Breast epithelium (tissue), 4 donors: ENCODE data around the gene MESP1. TPM values are rescaled to one million over a fixed set of nuclear protein-coding genes. Genes with fewer than 3 reads are reported as not detected.

ENCODE experiments used
- DNase-seq, 2 donors: peaks; one replicate each; pipeline ENCODE4 v3.0.0-alpha.2; 2019; ENCODE audit warnings: low spot score in 2 of 2
- H3K27ac ChIP-seq, 2 donors: fragments of 200-600 bp; sonication (generic) in 1 of 2; one replicate each; pipeline ENCODE4 v1.5.1; 2016 to 2019; ENCODE audit warnings: mild to moderate bottlenecking in 1 of 2
- H3K27me3 ChIP-seq, 2 donors: fragments of 200-600 bp; sonication (generic) in 1 of 2; one replicate each; pipeline versions ENCODE4 v1.5.1 to v1.6.0; 2017 to 2019; ENCODE audit warnings: control low read depth in 1 of 2, mild to moderate bottlenecking in 1 of 2
- H3K36me3 ChIP-seq: fragments of 200-600 bp; one replicate; pipeline ENCODE4 v1.5.1; 2019
- H3K4me1 ChIP-seq, 2 donors: fragments of 200-600 bp; sonication (generic); one replicate each; pipeline ENCODE4 v1.5.1; 2016 to 2019; ENCODE audit warnings: control low read depth in 1 of 2
- H3K4me3 ChIP-seq, 3 donors: fragments of 200-600 bp; sonication (generic); 1 replicate in 2 of 3; 2 replicates in 1 of 3; pipeline ENCODE4 v1.5.1; 2016 to 2019; ENCODE audit warnings: mild to moderate bottlenecking in 3 of 3, moderate library complexity in 2 of 3
- H3K9me3 ChIP-seq, 2 donors: fragments of 200-600 bp; sonication (generic) in 1 of 2; one replicate each; pipeline ENCODE4 v1.5.1; 2016 to 2019; ENCODE audit warnings: control low read depth in 1 of 2
- POLR2A ChIP-seq: fragments of 450-650 bp; IDR thresholded peaks from one replicate; pipeline ENCODE4 v1.6.1; 2016; ENCODE audit warnings: antibody characterized with exemption, mild to moderate bottlenecking, moderate library complexity
- POLR2AphosphoS5 ChIP-seq, 3 donors: sonication (generic); formaldehyde crosslinking; IDR thresholded peaks; one replicate each; pipeline ENCODE4 v1.6.1; 2017; ENCODE audit warnings: antibody characterized with exemption in 3 of 3
- intact Hi-C: fragments of 100-400 bp; cut with DNase I; formaldehyde crosslinking; loops from one replicate; pipeline ENCODE4 v1.15.1; 2023; ENCODE audit warnings: low total_unique reads
- total RNA-seq, 3 donors: library from RNA; depleted of rRNA; stranded (reverse); fragments of >200 nt; gene quantifications; one replicate each; pipeline ENCODE4 v1.1.0, GENCODE V29; 2016
- TF ChIP-seq, protein P1 (sequence below), 3 donors: fragments of 450-650 bp; IDR thresholded peaks; one replicate each; pipeline ENCODE4 v1.5.1; 2016 to 2017; ENCODE audit warnings: antibody characterized with exemption in 3 of 3, mild to moderate bottlenecking in 3 of 3, moderate library complexity in 3 of 3

Gene MESP1
- total RNA-seq, 3 donors from 2014 or later = 5.9 to 12.8 (median 6.2) TPM

DNA sequence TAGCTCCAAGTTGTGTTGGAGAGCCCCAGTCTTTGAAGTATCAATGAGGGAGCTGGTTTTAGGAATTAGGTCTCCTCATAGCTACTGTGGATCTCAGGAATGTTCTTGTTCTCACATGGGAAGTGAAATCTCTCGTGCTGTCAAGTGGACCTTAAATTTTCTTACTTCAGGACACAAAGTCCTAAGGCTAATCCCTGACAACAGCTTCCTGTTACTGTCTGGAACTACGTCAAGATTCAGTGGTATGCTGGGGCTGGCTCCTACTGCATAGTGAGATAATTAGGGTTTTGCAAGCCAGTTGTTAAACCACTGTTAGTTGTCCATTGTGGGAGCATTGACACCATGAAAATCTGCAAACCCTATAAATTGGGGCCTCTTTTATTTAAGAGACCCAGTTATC, 22.8 kb downstream of the MESP1 start:
- TF ChIP-seq, protein P1, sequence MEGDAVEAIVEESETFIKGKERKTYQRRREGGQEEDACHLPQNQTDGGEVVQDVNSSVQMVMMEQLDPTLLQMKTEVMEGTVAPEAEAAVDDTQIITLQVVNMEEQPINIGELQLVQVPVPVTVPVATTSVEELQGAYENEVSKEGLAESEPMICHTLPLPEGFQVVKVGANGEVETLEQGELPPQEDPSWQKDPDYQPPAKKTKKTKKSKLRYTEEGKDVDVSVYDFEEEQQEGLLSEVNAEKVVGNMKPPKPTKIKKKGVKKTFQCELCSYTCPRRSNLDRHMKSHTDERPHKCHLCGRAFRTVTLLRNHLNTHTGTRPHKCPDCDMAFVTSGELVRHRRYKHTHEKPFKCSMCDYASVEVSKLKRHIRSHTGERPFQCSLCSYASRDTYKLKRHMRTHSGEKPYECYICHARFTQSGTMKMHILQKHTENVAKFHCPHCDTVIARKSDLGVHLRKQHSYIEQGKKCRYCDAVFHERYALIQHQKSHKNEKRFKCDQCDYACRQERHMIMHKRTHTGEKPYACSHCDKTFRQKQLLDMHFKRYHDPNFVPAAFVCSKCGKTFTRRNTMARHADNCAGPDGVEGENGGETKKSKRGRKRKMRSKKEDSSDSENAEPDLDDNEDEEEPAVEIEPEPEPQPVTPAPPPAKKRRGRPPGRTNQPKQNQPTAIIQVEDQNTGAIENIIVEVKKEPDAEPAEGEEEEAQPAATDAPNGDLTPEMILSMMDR (IDR thresholded peaks at IDR 0.05) = no peak
- TF ChIP-seq POLR2AphosphoS5 (IDR thresholded peaks at IDR 0.05) = no peak
- TF ChIP-seq POLR2A = no peak
- H3K9me3 ChIP-seq = no peaks in the 10 kb centered on the region
- no peaks in the 10 kb centered on the region for H3K36me3 ChIP-seq
- intact Hi-C loops = no loop called here
- peak overlapping the region in 1 of 2 donors; percentile 2 for H3K27ac ChIP-seq
- no peak for DNase-seq
- H3K4me1 ChIP-seq = no peaks in the 10 kb centered on the region
- H3K27me3 ChIP-seq = no peaks in the 10 kb centered on the region
- no peak overlapping the region for H3K4me3 ChIP-seq

DNA sequence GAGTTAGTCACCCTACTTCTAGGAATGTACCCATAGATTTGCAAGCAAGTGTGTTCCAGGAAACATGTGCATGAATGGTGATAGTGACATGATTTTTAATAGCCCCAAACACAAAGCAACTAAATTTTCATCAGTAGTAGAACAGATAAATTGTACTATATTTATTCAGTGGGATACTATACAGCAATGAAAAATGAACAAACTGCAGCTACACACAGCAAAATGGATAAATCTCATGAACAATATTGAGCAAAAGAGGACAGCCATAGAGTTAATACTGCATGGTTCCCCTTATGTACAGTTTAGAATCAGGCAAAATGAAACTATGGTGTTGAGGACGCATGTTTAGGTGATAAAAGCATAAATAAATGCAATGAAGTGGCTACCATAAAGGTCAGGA, 26.0 kb downstream of the MESP1 start:
- no peak overlapping the region for H3K4me3 ChIP-seq
- H3K4me1 ChIP-seq = no peaks in the 10 kb centered on the region
- intact Hi-C loops = no loop called here
- TF ChIP-seq POLR2A = no peak
- no peak for TF ChIP-seq POLR2AphosphoS5 (IDR thresholded peaks at IDR 0.05)
- TF ChIP-seq, protein P1 (IDR thresholded peaks at IDR 0.05) = no peak
- H3K36me3 ChIP-seq = no peaks in the 10 kb centered on the region
- H3K27me3 ChIP-seq = no peaks in the 10 kb centered on the region
- DNase-seq = no peak
- no peak overlapping the region for H3K27ac ChIP-seq
- no peaks in the 10 kb centered on the region for H3K9me3 ChIP-seq

DNA sequence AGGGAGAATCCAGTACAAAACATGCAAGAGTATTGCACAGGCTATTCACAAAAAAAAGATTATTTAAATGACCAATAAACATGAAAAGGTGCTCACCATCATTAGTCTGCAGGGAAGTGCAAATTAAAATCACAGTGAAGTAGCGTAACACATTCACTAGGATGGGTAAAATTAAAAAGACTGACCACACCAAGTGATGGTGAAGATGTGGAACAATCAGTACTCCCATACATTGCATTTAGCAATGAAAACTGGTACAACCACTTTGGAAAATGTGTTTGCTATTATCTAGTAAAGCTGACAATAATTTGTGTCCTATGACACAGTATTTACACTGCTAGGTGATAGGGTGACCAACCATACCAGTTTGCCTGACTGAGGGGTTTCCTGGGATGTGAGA, 26.4 kb downstream of the MESP1 start:
- intact Hi-C loops = no loop called here

DNA sequence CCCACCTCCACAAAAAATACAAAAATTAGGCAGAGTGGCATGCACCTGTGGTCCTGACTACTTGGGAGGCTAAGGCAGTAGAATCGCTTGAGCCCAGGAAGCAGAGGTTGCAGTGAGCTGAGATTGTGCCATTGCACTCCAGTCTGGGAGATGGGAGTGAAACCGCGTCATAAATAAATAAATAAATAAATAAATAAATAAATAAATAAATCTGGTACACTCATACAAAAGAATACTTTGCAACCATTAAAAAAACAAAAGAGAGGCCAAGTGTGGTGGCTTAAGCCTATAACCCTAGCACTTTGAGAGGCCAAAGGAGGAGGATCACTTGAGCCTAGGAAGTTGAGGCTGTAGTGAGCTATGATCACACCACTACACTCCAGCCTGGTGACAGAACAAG, 28.0 kb downstream of the MESP1 start:
- H3K27ac ChIP-seq = no peak overlapping the region
- H3K4me3 ChIP-seq = no peak overlapping the region
- intact Hi-C loops = no loop called here
- DNase-seq = no peak
- no peaks in the 10 kb centered on the region for H3K27me3 ChIP-seq
- H3K4me1 ChIP-seq = no peaks in the 10 kb centered on the region
- H3K9me3 ChIP-seq = no peaks in the 10 kb centered on the region
- TF ChIP-seq POLR2A = no peak
- no peaks in the 10 kb centered on the region for H3K36me3 ChIP-seq

More for the DNA sequence above, 26.4 kb downstream of the MESP1 start:
- Histone ChIP-seq H3K27me3 (no peaks in the 10 kb centered on the region), H3K9me3 (no peaks in the 10 kb centered on the region), H3K27ac (no peak overlapping the region), H3K4me3 (no peak overlapping the region), H3K36me3 (no peaks in the 10 kb centered on the region), H3K4me1 (no peaks in the 10 kb centered on the region)
- DNase-seq = no peak
- TF ChIP-seq, protein P1 (IDR thresholded peaks at IDR 0.05) = no peak
- no peak for TF ChIP-seq POLR2A
- TF ChIP-seq POLR2AphosphoS5 (IDR thresholded peaks at IDR 0.05) = no peak

DNA sequence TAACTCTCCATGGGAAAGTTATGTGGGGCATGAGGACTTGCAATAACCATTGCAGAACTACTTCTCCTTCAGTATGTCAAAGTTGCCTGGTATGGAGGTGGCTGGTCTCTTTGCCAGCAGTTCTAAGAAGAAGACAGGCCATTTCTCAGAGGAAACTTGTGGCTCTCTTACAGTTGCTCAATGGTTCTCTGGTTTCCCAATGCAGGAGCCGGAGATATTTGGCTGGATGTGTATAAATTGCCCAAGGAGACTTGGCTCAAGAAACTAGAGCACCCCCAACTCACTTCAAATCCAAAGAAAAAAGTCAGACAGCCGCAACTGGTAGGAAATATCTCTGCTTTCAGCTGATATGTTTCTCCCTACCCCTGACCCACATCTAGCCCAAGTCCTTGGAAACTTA, 36.3 kb downstream of the MESP1 start:
- intact Hi-C loops = no loop called here
- H3K27me3 ChIP-seq = no peaks in the 10 kb centered on the region
- H3K36me3 ChIP-seq = no peaks in the 10 kb centered on the region
- no peaks in the 10 kb centered on the region for H3K4me1 ChIP-seq
- DNase-seq = no peak
- H3K4me3 ChIP-seq = no peak overlapping the region
- no peak overlapping the region for H3K27ac ChIP-seq
- no peak for TF ChIP-seq POLR2AphosphoS5 (IDR thresholded peaks at IDR 0.05)
- TF ChIP-seq, protein P1 (IDR thresholded peaks at IDR 0.05) = no peak
- no peak for TF ChIP-seq POLR2A
- no peaks in the 10 kb centered on the region for H3K9me3 ChIP-seq

DNA sequence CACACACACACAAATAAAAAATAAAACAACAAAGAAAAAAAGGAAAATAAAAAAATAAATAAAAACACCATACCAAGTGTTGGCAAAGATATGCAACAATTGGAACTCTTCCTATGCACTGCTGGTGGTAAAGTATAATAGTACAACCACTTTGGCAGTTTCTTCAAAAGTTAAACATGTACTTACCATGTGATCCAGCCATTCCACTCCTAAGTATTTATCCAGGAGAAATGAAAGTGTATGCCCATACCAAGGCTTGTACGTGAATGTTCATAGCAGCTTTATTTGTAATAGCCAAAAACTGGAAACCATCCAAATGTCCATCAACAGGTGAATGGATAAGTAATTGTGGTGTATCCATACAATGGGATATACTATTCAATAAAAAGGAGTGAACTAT, 43.5 kb downstream of the MESP1 start:
- TF ChIP-seq POLR2A = no peak
- no peak for TF ChIP-seq POLR2AphosphoS5 (IDR thresholded peaks at IDR 0.05)
- TF ChIP-seq, protein P1 (IDR thresholded peaks at IDR 0.05) = no peak
- Histone ChIP-seq H3K4me3 (no peak overlapping the region), H3K9me3 (no peaks in the 10 kb centered on the region), H3K4me1 (no peaks in the 10 kb centered on the region), H3K27me3 (no peaks in the 10 kb centered on the region), H3K27ac (no peak overlapping the region), H3K36me3 (no peaks in the 10 kb centered on the region)
- intact Hi-C loops = no loop called here
- no peak for DNase-seq
